Adrenal gland (tissue), 12 donors: Measurements from ENCODE around the gene MAML3. TPM values are rescaled to one million over a fixed set of nuclear protein-coding genes. Genes with fewer than 3 reads are reported as not detected.

ENCODE experiments used
- DNase-seq, 7 donors: peaks; one replicate each; pipeline ENCODE4 v3.0.0-alpha.2; 2019 to 2020
- H3K27ac ChIP-seq, 5 donors: fragments of 200-600 bp; sonication (generic) in 4 of 5; 1 replicate in 3 of 5; 2 replicates in 2 of 5; pipeline versions ENCODE4 v1.5.1 to v1.8.0; 2016 to 2020; ENCODE audit warnings: mild to moderate bottlenecking in 1 of 5
- H3K27me3 ChIP-seq: fragments of 200-600 bp; 2 replicates; pipeline ENCODE4 v1.8.0; 2021
- H3K36me3 ChIP-seq, 2 donors: fragments of 200-600 bp; replicated peaks in 1 of 2; 1 replicate in 1 of 2; 2 replicates in 1 of 2; pipeline versions ENCODE4 v1.5.1 to v1.8.0; 2018 to 2022
- H3K4me1 ChIP-seq, 2 donors: fragments of 200-600 bp; replicated peaks in 1 of 2; 1 replicate in 1 of 2; 2 replicates in 1 of 2; pipeline versions ENCODE4 v1.5.1 to v1.8.0; 2018 to 2021
- H3K4me3 ChIP-seq, 4 donors: fragments of 200-600 bp; sonication (generic) in 3 of 4; one replicate each; pipeline ENCODE4 v1.5.1; 2016 to 2018
- H3K9me3 ChIP-seq, 3 donors: fragments of 200-600 bp; sonication (generic) in 1 of 3; replicated peaks in 1 of 3; 1 replicate in 2 of 3; 2 replicates in 1 of 3; pipeline versions ENCODE4 v1.5.1 to v1.8.0; 2016 to 2021
- POLR2A ChIP-seq, 2 donors: fragments of 450-650 bp; IDR thresholded peaks; one replicate each; pipeline ENCODE4 v1.6.1; 2017; ENCODE audit warnings: antibody characterized with exemption in 2 of 2, mild to moderate bottlenecking in 2 of 2, moderate library complexity in 1 of 2
- WGBS, 4 donors: extraction: QIAGEN DNeasy Blood & Tissue Kit in 2 of 4; methylation state at CpG; one replicate each; pipeline versions ENCODE4 v1.1.5 to v1.1.7; 2013 to 2017; 5-methylcytosine and 5-hydroxymethylcytosine counted together
- intact Hi-C, 2 donors: fragments of 100-400 bp; cut with DNase I; formaldehyde crosslinking; loops; one replicate each; pipeline versions ENCODE4 v1.14.1 to v1.15.0; 2022 to 2023
- polyA plus RNA-seq, 3 donors: library from polyadenylated mRNA; stranded (reverse); fragments of 200-250 nt in 2 of 3; fragments of 350-450 nt in 1 of 3; fragmentation: Illumina TruSeq in 1 of 3; extraction: RNeasy Lipid Tissue Mini Kit (QIAGEN cat#74804) in 1 of 3; gene quantifications; one replicate each; pipeline ENCODE4 v1.2.3, GENCODE V29; 2013 to 2014
- total RNA-seq, 9 donors: library from RNA; depleted of rRNA in 4 of 9; stranded (reverse); fragments of >200 nt in 4 of 9; fragments of 120-200 nt in 1 of 9; fragmentation: NEBNext Ultra II Directional in 1 of 9; extraction: Animal tissue kit (Norgen Biotek cat#: 25700) in 1 of 9; gene quantifications; one replicate each; pipeline versions ENCODE4 v1.1.0 to v1.2.4, GENCODE V29; 2013 to 2023
- TF ChIP-seq, protein P1 (sequence below), 6 experiments: fragments of 450-650 bp in 4 of 6; fragments of 200-600 bp in 2 of 6; sonication (generic) in 1 of 6; IDR thresholded peaks; 1 replicate in 5 of 6; 2 replicates in 1 of 6; pipeline versions ENCODE4 v1.5.1 to v1.8.0; 2016 to 2021; ENCODE audit warnings: antibody characterized with exemption in 6 of 6, mild to moderate bottlenecking in 2 of 6, moderate library complexity in 1 of 6
- donor health status: healthy with polysubstance abuse.
- donor health status: Bipolar disorder and iron deficiency.
- donor health status: DM: yes; HTN: yes; CAD: no.
- donor health status: DM: no; HTN: no; CAD: no.
- donor health status: DM: no; HTN: no; CAD: no.
- donor health status: DM: yes; HTN: yes; CAD: no.

MAML3 gene
- total and polyA plus RNA-seq, 12 donors = 2.0 to 15.9 (median 8.4) TPM

DNA sequence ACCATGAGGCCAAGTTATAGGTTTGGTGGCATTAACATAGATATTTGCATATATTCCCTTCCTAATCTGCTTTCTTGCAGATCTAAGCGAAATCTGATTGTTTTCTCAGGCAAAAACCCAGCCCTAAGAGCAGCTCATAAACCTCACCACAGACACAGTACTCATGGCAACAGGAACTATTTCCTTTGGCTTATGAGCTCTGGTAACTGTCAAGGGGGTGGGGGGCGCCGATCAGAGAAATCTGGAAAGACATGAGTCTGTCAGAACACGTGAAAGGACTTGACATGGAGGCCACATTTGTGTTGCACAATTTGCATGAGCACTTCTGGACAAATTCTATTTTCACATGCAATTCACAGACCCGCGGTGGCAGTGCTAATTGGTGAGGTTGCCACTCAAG is 404.6 kb downstream of the MAML3 start:
- no peaks in the 10 kb centered on the region for H3K36me3 ChIP-seq
- H3K27me3 ChIP-seq = no peaks in the 10 kb centered on the region
- TF ChIP-seq, protein P1, sequence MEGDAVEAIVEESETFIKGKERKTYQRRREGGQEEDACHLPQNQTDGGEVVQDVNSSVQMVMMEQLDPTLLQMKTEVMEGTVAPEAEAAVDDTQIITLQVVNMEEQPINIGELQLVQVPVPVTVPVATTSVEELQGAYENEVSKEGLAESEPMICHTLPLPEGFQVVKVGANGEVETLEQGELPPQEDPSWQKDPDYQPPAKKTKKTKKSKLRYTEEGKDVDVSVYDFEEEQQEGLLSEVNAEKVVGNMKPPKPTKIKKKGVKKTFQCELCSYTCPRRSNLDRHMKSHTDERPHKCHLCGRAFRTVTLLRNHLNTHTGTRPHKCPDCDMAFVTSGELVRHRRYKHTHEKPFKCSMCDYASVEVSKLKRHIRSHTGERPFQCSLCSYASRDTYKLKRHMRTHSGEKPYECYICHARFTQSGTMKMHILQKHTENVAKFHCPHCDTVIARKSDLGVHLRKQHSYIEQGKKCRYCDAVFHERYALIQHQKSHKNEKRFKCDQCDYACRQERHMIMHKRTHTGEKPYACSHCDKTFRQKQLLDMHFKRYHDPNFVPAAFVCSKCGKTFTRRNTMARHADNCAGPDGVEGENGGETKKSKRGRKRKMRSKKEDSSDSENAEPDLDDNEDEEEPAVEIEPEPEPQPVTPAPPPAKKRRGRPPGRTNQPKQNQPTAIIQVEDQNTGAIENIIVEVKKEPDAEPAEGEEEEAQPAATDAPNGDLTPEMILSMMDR (IDR thresholded peaks at IDR 0.05) = no peak
- no peak for TF ChIP-seq POLR2A (IDR thresholded peaks at IDR 0.05)
- WGBS, 4 donors = 73 to 84% (median 79%) methylated on average over 6 of the region's 6 CpGs
- no peaks in the 10 kb centered on the region for H3K4me1 ChIP-seq
- intact Hi-C loops = loop anchor here in 1 of 2 donors (10.0 kb wide), 1 partner anchor 305 kb away; no protein-coding TSS in a partner anchor
- no peak overlapping the region for H3K4me3 ChIP-seq
- H3K9me3 ChIP-seq = no peaks in the 10 kb centered on the region
- no peak for DNase-seq
- no peak overlapping the region for H3K27ac ChIP-seq

DNA sequence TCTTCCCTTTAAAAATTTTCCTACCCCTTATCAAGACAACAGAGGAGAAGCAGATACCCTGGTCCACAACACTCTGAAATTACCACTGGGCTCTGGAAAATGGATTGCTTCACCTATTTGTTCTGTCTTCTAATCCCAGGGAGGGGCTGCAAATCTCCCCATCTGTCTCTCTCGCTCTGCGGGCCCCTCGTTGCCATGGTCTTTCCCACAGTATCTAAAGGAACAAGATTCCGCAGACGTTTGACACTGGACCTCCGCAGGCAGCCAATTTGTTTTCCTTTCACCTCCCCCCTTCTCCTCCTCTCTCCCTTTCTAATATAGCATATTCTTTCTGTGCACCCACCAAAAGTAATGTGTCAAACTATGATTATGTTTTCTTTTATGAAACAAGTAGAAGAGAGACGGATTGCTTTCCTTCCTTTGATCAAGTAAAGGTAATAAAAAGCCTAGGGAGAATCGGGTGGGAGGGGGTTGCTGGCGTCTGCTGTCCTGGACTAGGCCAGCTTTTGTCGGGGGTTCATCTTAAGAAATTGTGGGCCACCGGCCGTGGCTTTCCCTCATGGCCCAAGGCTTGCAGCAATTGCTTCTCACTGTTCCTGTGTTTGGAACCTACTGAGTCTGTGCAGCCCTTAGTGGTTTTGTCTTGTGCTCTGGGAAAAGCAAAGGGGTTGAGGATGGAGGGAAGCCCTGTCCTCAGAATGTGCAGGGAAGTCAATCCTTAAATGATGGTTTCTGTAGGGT is 407.4 kb downstream of the MAML3 start:
- peak in 1 of 7 donors; percentile 34 for DNase-seq
- no peak overlapping the region for H3K27ac ChIP-seq
- no peaks in the 10 kb centered on the region for H3K36me3 ChIP-seq
- intact Hi-C loops = loop anchor here in 1 of 2 donors (10.0 kb wide), 1 partner anchor 308 kb away; no protein-coding TSS in a partner anchor
- WGBS, 4 donors = 81 to 89% (median 84%) methylated on average over 12 of the region's 12 CpGs
- no peak for TF ChIP-seq POLR2A (IDR thresholded peaks at IDR 0.05)
- TF ChIP-seq, protein P1 (IDR thresholded peaks at IDR 0.05) = no peak
- no peaks in the 10 kb centered on the region for H3K4me1 ChIP-seq
- H3K27me3 ChIP-seq = no peaks in the 10 kb centered on the region
- no peaks in the 10 kb centered on the region for H3K9me3 ChIP-seq
- no peak overlapping the region for H3K4me3 ChIP-seq

DNA sequence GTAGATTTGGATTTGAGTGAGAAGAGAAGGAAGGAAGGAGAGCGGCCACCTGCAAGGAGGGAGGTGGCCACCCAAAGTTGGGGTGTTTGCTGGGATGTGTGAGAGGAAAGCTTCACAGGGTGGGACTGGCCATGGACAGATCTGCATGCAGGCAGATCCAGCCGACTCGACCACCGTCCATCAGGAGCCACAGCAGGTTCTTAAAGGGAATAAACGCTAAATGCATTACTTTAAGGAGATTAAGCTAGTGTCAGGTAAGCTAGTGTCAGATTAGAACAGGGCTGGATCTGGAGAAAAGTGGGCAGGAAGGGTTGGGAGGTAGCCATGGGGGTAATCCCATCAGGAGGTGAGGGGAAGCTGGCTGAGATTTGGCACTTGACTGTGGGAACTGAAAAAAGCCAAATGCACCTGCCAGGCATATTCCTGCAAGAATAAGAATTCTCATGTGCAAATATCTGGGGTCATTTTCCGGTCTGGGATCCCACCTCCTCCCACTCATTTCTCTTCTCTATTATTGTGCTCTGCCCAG is 408.8 kb downstream of the MAML3 start:
- DNase-seq = peak in 1 of 7 donors; percentile 40
- no peak for TF ChIP-seq POLR2A (IDR thresholded peaks at IDR 0.05)
- TF ChIP-seq, protein P1 (IDR thresholded peaks at IDR 0.05) = no peak
- H3K4me3 ChIP-seq = no peak overlapping the region
- H3K27me3 ChIP-seq = no peaks in the 10 kb centered on the region
- intact Hi-C loops = loop anchor here in 1 of 2 donors (10.0 kb wide), 1 partner anchor 310 kb away; no protein-coding TSS in a partner anchor
- H3K36me3 ChIP-seq = no peaks in the 10 kb centered on the region
- 92 to 99% (median 97%) methylated on average over 6 of the region's 6 CpGs for WGBS, 4 donors
- no peaks in the 10 kb centered on the region for H3K9me3 ChIP-seq
- no peak overlapping the region for H3K27ac ChIP-seq
- peaks cover 10 to 13% of the 10 kb centered on the region in 2 donors for H3K4me1 ChIP-seq

DNA sequence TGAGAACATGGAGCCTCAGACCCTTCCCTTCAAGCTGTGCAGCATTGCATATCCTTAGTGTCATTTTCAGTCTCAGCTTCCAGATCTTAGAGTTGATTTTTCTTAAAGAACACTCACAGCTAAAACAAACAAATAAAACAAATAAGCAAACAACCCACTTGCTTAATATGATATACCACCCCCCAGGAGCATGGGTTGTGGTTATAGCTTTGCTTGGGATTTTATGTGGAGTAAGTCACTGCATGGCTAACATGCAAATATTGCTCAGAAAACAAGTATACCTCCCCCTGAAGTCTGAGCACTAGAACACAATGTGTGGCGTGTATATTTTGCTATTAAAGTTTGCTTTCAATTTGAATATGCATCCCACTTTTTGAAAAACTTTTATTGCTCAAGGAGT is 409.8 kb downstream of the MAML3 start:
- intact Hi-C loops = loop anchor here in 1 of 2 donors (10.0 kb wide), 1 partner anchor 311 kb away; no protein-coding TSS in a partner anchor
- WGBS, 4 donors = 95 to 100% (median 97%) methylated on average over 1 of the region's 1 CpG
- no peaks in the 10 kb centered on the region for H3K27me3 ChIP-seq
- no peak for TF ChIP-seq POLR2A (IDR thresholded peaks at IDR 0.05)
- TF ChIP-seq, protein P1 (IDR thresholded peaks at IDR 0.05) = no peak
- no peak for DNase-seq
- no peaks in the 10 kb centered on the region for H3K36me3 ChIP-seq
- H3K27ac ChIP-seq = no peak overlapping the region
- H3K4me1 ChIP-seq = peaks cover 14 to 23% of the 10 kb centered on the region in 2 donors
- H3K4me3 ChIP-seq = no peak overlapping the region
- no peaks in the 10 kb centered on the region for H3K9me3 ChIP-seq
